HFFc6 (cell line): ENCODE measurements around the gene CFAP251. TPM values are rescaled to one million over a fixed set of nuclear protein-coding genes. Genes with fewer than 3 reads are reported as not detected.

ENCODE experiments used
- DNase-seq: peaks from one replicate; pipeline ENCODE4 v3.0.0-alpha.2; 2018
- H3K27ac Mint-ChIP-seq: 2 replicates; pipeline ENCODE4 v1.8.0; 2020; ENCODE audit warnings: mild to moderate bottlenecking, mixed read lengths
- H3K27me3 Mint-ChIP-seq: 2 replicates; pipeline ENCODE4 v1.8.0; 2021; ENCODE audit warnings: mild to moderate bottlenecking, moderate library complexity, mixed read lengths; ENCODE audit not compliant: insufficient read depth
- H3K36me3 Mint-ChIP-seq: 2 replicates; pipeline ENCODE4 v1.8.0; 2021; ENCODE audit warnings: low read depth, mixed read lengths
- H3K4me1 Mint-ChIP-seq: 2 replicates; pipeline ENCODE4 v1.8.0; 2020; ENCODE audit warnings: low read depth, mixed read lengths
- H3K4me3 Mint-ChIP-seq: 2 replicates; pipeline ENCODE4 v1.8.0; 2020; ENCODE audit warnings: mild to moderate bottlenecking, moderate library complexity, mixed read lengths
- H3K9me3 Mint-ChIP-seq: 2 replicates; pipeline ENCODE4 v1.8.0; 2020; ENCODE audit warnings: mild to moderate bottlenecking, mixed read lengths
- CTCF ChIP-seq: fragments of 200-600 bp; sonication (generic); IDR thresholded peaks from 2 replicates; pipeline ENCODE4 v1.5.0; 2021; ENCODE audit warnings: antibody characterized with exemption, mild to moderate bottlenecking
- total RNA-seq, 6 experiments: library from RNA; stranded (reverse); fragmentation: NEBNext Ultra II Directional; extraction: Animal tissue kit (Norgen Biotek cat#: 25700); gene quantifications; 2 replicates in 1 of 6; 3 replicates in 5 of 6; pipeline ENCODE4 v1.2.3, GENCODE V29; 2021

Gene CFAP251
- total RNA-seq, 6 experiments from 2014 or later: 0.66 to 4.2 (median 3.3) TPM

- TF ChIP-seq CTCF: no peak
- no peaks in the 10 kb centered on the region for H3K27me3 Mint-ChIP-seq
- H3K4me1 Mint-ChIP-seq: peaks cover 19% of the 10 kb centered on the region
- DNase-seq: no peak
- H3K4me3 Mint-ChIP-seq: no peak overlapping the region
- peaks cover 9% of the 10 kb centered on the region; the same call in 1 of the 2 replicates for H3K9me3 Mint-ChIP-seq
- peaks cover 7% of the 10 kb centered on the region for H3K36me3 Mint-ChIP-seq
- no peak overlapping the region for H3K27ac Mint-ChIP-seq
Observed at GRCh38 chr12:121996945-121997612, 78.7 kb downstream of the CFAP251 start.

- H3K27ac Mint-ChIP-seq: no peak overlapping the region
- H3K4me3 Mint-ChIP-seq: no peak overlapping the region
- peaks cover 26% of the 10 kb centered on the region for H3K4me1 Mint-ChIP-seq
- H3K36me3 Mint-ChIP-seq: peaks cover 7% of the 10 kb centered on the region
- TF ChIP-seq CTCF: no peak
- peaks cover 9% of the 10 kb centered on the region; the same call in 1 of the 2 replicates for H3K9me3 Mint-ChIP-seq
- peaks cover 2% of the 10 kb centered on the region; the same call in 1 of the 2 replicates for H3K27me3 Mint-ChIP-seq
- DNase-seq: no peak
Observed at GRCh38 chr12:122001466-122002209, 83.2 kb downstream of the CFAP251 start.

GRCh38 chr12:122003651-122004611 is 85.5 kb downstream of the CFAP251 start:
- H3K4me1 Mint-ChIP-seq: peaks cover 20% of the 10 kb centered on the region
- peaks cover 2% of the 10 kb centered on the region; the same call in 1 of the 2 replicates for H3K27me3 Mint-ChIP-seq
- no peak for TF ChIP-seq CTCF
- H3K36me3 Mint-ChIP-seq: peaks cover 7% of the 10 kb centered on the region
- H3K9me3 Mint-ChIP-seq: peaks cover 6% of the 10 kb centered on the region; the same call in 1 of the 2 replicates
- DNase-seq: no peak
- no peak overlapping the region for H3K27ac Mint-ChIP-seq
- H3K4me3 Mint-ChIP-seq: no peak overlapping the region

GRCh38 chr12:122004633-122005071 is 86.3 kb downstream of the CFAP251 start:
- H3K36me3 Mint-ChIP-seq: peaks cover 4% of the 10 kb centered on the region
- H3K4me3 Mint-ChIP-seq: no peak overlapping the region
- peaks cover 1% of the 10 kb centered on the region; the same call in 1 of the 2 replicates for H3K9me3 Mint-ChIP-seq
- peaks cover 20% of the 10 kb centered on the region for H3K4me1 Mint-ChIP-seq
- no peak for DNase-seq
- no peak overlapping the region for H3K27ac Mint-ChIP-seq
- H3K27me3 Mint-ChIP-seq: peaks cover 2% of the 10 kb centered on the region; the same call in 1 of the 2 replicates
- TF ChIP-seq CTCF: no peak

- no peak for TF ChIP-seq CTCF
- Mint-ChIP-seq H3K36me3 (no peaks in the 10 kb centered on the region), H3K27ac (no peak overlapping the region), H3K4me1 (peaks cover 20% of the 10 kb centered on the region), H3K4me3 (no peak overlapping the region), H3K27me3 (peaks cover 2% of the 10 kb centered on the region; the same call in 1 of the 2 replicates), H3K9me3 (no peaks in the 10 kb centered on the region)
- no peak for DNase-seq
Observed at GRCh38 chr12:122005252-122005776, 86.9 kb downstream of the CFAP251 start.
